Vagina (tissue), 2 donors: ENCODE results near the gene DNAH3. TPM values are rescaled to one million over a fixed set of nuclear protein-coding genes. Genes with fewer than 3 reads are reported as not detected.

Experiments used
- DNase-seq, 2 donors: peaks; one replicate each; pipeline ENCODE4 v3.0.0-alpha.2; 2017; ENCODE audit errors: extremely low spot score in 2 of 2
- H3K27ac ChIP-seq: fragments of 200-600 bp; sonication (generic); one replicate; pipeline ENCODE4 v1.5.1; 2019
- H3K27me3 ChIP-seq: fragments of 200-600 bp; sonication (generic); one replicate; pipeline ENCODE4 v1.5.1; 2019
- H3K36me3 ChIP-seq, 2 donors: fragments of 200-600 bp; sonication (generic); one replicate each; pipeline ENCODE4 v1.5.1; 2017 to 2019
- H3K4me1 ChIP-seq: fragments of 200-600 bp; sonication (generic); one replicate; pipeline ENCODE4 v1.5.1; 2019
- H3K4me3 ChIP-seq, 2 donors: fragments of 200-600 bp; sonication (generic); 1 replicate in 1 of 2; 2 replicates in 1 of 2; pipeline ENCODE4 v1.5.1; 2016 to 2019
- H3K9me3 ChIP-seq: fragments of 200-600 bp; sonication (generic); one replicate; pipeline ENCODE4 v1.5.1; 2019
- POLR2A ChIP-seq, 2 donors: fragments of 450-650 bp; IDR thresholded peaks; one replicate each; pipeline ENCODE4 v1.6.1; 2017; ENCODE audit warnings: antibody characterized with exemption in 2 of 2, mild to moderate bottlenecking in 2 of 2, moderate library complexity in 2 of 2
- POLR2AphosphoS5 ChIP-seq, 2 donors: sonication (generic); formaldehyde crosslinking; IDR thresholded peaks; one replicate each; pipeline ENCODE4 v1.9.0; 2017; ENCODE audit warnings: antibody characterized with exemption in 2 of 2, mild to moderate bottlenecking in 2 of 2, low read depth in 1 of 2; ENCODE audit not compliant: insufficient read depth in 1 of 2
- intact Hi-C: fragments of 100-400 bp; cut with DNase I; formaldehyde crosslinking; loops from one replicate; pipeline ENCODE4 v1.15.1; 2023
- total RNA-seq: library from RNA; depleted of rRNA; stranded (reverse); fragments of >200 nt; gene quantifications from one replicate; pipeline ENCODE4 v1.2.3, GENCODE V29; 2016
- TF ChIP-seq, protein P1 (sequence below), 3 experiments: fragments of 450-650 bp in 2 of 3; fragments of 200-600 bp in 1 of 3; sonication (generic) in 1 of 3; IDR thresholded peaks; one replicate each; pipeline ENCODE4 v1.5.1; 2017 to 2019; ENCODE audit warnings: antibody characterized with exemption in 3 of 3, mild to moderate bottlenecking in 2 of 3, moderate library complexity in 2 of 3

DNAH3 gene
- total RNA-seq, 1 donor from 2014 or later, result 0.25 TPM

- H3K36me3 ChIP-seq, result no peaks in the 10 kb centered on the region
- no peaks in the 10 kb centered on the region for H3K27me3 ChIP-seq
- no peak overlapping the region for H3K4me3 ChIP-seq
- no peak for TF ChIP-seq POLR2AphosphoS5 (IDR thresholded peaks at IDR 0.05; ENCODE audit: insufficient read depth in 1 of 2, low read depth in 1 of 2)
- TF ChIP-seq POLR2A (IDR thresholded peaks at IDR 0.05), result no peak
- TF ChIP-seq, protein P1, sequence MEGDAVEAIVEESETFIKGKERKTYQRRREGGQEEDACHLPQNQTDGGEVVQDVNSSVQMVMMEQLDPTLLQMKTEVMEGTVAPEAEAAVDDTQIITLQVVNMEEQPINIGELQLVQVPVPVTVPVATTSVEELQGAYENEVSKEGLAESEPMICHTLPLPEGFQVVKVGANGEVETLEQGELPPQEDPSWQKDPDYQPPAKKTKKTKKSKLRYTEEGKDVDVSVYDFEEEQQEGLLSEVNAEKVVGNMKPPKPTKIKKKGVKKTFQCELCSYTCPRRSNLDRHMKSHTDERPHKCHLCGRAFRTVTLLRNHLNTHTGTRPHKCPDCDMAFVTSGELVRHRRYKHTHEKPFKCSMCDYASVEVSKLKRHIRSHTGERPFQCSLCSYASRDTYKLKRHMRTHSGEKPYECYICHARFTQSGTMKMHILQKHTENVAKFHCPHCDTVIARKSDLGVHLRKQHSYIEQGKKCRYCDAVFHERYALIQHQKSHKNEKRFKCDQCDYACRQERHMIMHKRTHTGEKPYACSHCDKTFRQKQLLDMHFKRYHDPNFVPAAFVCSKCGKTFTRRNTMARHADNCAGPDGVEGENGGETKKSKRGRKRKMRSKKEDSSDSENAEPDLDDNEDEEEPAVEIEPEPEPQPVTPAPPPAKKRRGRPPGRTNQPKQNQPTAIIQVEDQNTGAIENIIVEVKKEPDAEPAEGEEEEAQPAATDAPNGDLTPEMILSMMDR (IDR thresholded peaks at IDR 0.05), result no peak
- DNase-seq, result no peak
- intact Hi-C loops, result no loop called here
- H3K9me3 ChIP-seq, result no peaks in the 10 kb centered on the region
- H3K27ac ChIP-seq, result no peak overlapping the region
- no peaks in the 10 kb centered on the region for H3K4me1 ChIP-seq
Measured at GRCh38 chr16:21194771-21195301, 44.2 kb upstream of the DNAH3 start.

- Histone ChIP-seq H3K27me3 (no peaks in the 10 kb centered on the region), H3K27ac (no peak overlapping the region), H3K4me3 (no peak overlapping the region), H3K4me1 (no peaks in the 10 kb centered on the region), H3K9me3 (no peaks in the 10 kb centered on the region), H3K36me3 (no peaks in the 10 kb centered on the region)
- intact Hi-C loops, result no loop called here
- no peak for DNase-seq
- TF ChIP-seq, protein P1 (IDR thresholded peaks at IDR 0.05), result no peak
- no peak for TF ChIP-seq POLR2A (IDR thresholded peaks at IDR 0.05)
- no peak for TF ChIP-seq POLR2AphosphoS5 (IDR thresholded peaks at IDR 0.05; ENCODE audit: insufficient read depth in 1 of 2, low read depth in 1 of 2)
Measured at GRCh38 chr16:21192991-21193390, 42.3 kb upstream of the DNAH3 start.

GRCh38 chr16:21190599-21190998, 40.0 kb upstream of the DNAH3 start:
- H3K27ac ChIP-seq, result no peak overlapping the region
- intact Hi-C loops, result no loop called here
- H3K4me1 ChIP-seq, result no peaks in the 10 kb centered on the region
- H3K36me3 ChIP-seq, result no peaks in the 10 kb centered on the region
- H3K9me3 ChIP-seq, result no peaks in the 10 kb centered on the region
- no peak overlapping the region for H3K4me3 ChIP-seq
- DNase-seq, result no peak
- TF ChIP-seq POLR2AphosphoS5 (IDR thresholded peaks at IDR 0.05; ENCODE audit: insufficient read depth in 1 of 2, low read depth in 1 of 2), result no peak
- no peak for TF ChIP-seq POLR2A (IDR thresholded peaks at IDR 0.05)
- TF ChIP-seq, protein P1 (IDR thresholded peaks at IDR 0.05), result no peak
- H3K27me3 ChIP-seq, result no peaks in the 10 kb centered on the region

- Histone ChIP-seq H3K36me3 (no peaks in the 10 kb centered on the region), H3K27ac (no peak overlapping the region), H3K4me3 (no peak overlapping the region), H3K27me3 (no peaks in the 10 kb centered on the region), H3K9me3 (no peaks in the 10 kb centered on the region), H3K4me1 (no peaks in the 10 kb centered on the region)
- intact Hi-C loops, result no loop called here
- TF ChIP-seq, protein P1 (IDR thresholded peaks at IDR 0.05), result no peak
- no peak for TF ChIP-seq POLR2AphosphoS5 (IDR thresholded peaks at IDR 0.05; ENCODE audit: insufficient read depth in 1 of 2, low read depth in 1 of 2)
- TF ChIP-seq POLR2A (IDR thresholded peaks at IDR 0.05), result no peak
- DNase-seq, result no peak
Measured at GRCh38 chr16:21190013-21190412, 39.4 kb upstream of the DNAH3 start.

DNA sequence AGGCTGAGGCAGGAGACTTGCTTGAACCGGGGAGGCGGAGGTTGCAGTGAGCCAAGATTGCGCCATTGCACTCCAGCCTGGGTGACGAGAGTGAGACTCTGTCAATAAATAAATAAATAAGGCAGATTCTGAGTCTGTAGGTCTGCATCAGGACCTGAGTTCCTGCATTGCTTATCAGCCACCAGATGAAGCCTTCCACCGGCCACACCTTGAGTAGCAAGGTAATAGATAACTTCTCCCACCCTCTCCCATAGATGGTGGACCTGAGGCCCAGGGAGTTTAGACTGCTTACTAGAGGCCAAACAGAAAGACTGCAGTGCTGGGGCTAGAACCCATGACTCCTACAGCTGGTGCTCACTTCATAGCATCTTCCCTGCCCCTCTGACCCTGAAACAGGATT, 38.7 kb upstream of the DNAH3 start:
- DNase-seq, result no peak
- Histone ChIP-seq H3K4me3 (no peak overlapping the region), H3K4me1 (no peaks in the 10 kb centered on the region), H3K27me3 (no peaks in the 10 kb centered on the region), H3K9me3 (no peaks in the 10 kb centered on the region), H3K36me3 (no peaks in the 10 kb centered on the region), H3K27ac (no peak overlapping the region)
- intact Hi-C loops, result loop anchor here (10.0 kb wide), 1 partner anchor 115 kb away; no protein-coding TSS in a partner anchor
- TF ChIP-seq, protein P1 (IDR thresholded peaks at IDR 0.05), result no peak
- TF ChIP-seq POLR2AphosphoS5 (IDR thresholded peaks at IDR 0.05; ENCODE audit: insufficient read depth in 1 of 2, low read depth in 1 of 2), result no peak
- no peak for TF ChIP-seq POLR2A (IDR thresholded peaks at IDR 0.05)
